Omental fat pad (tissue), 4 donors: ENCODE data around the gene GAMT. TPM values are rescaled to one million over a fixed set of nuclear protein-coding genes. Genes with fewer than 3 reads are reported as not detected.

Experiments used
- ATAC-seq: fragments of 150-250 bp; one replicate; pipeline ENCODE4 v1.9.1; 2016; ENCODE audit warnings: mild to moderate bottlenecking, moderate library complexity; ENCODE audit not compliant: low FRiP score
- DNase-seq: peaks from one replicate; pipeline ENCODE4 v3.0.0-alpha.2; 2019; ENCODE audit warnings: low spot score
- CTCF ChIP-seq, 3 donors: fragments of 450-650 bp; IDR thresholded peaks; one replicate each; pipeline ENCODE4 v1.5.1; 2016 to 2017; ENCODE audit warnings: antibody characterized with exemption in 3 of 3, mild to moderate bottlenecking in 3 of 3, moderate library complexity in 2 of 3
- total RNA-seq, 4 donors: library from RNA; depleted of rRNA; stranded (reverse); fragments of >200 nt; gene quantifications; one replicate each; pipeline ENCODE4 v1.1.0, GENCODE V29; 2016

The GAMT gene
- total RNA-seq, 4 donors from 2014 or later: 10.8 to 16.2 (median 13.7) TPM

GRCh38 chr19:1417681-1418495 lies 16.5 kb upstream of the GAMT start:
- TF ChIP-seq CTCF (IDR thresholded peaks at IDR 0.05): no peak
- DNase-seq (no peak), ATAC-seq (peak; percentile 21)

GRCh38 chr19:1417145-1417544 lies 15.8 kb upstream of the GAMT start:
- no peak for DNase-seq
- no peak for ATAC-seq
- TF ChIP-seq CTCF (IDR thresholded peaks at IDR 0.05): no peak

GRCh38 chr19:1416014-1416841 lies 14.9 kb upstream of the GAMT start:
- DNase-seq (no peak), ATAC-seq (peak; percentile 10)
- no peak for TF ChIP-seq CTCF (IDR thresholded peaks at IDR 0.05)

GRCh38 chr19:1412995-1413800 lies 11.9 kb upstream of the GAMT start:
- TF ChIP-seq CTCF (IDR thresholded peaks at IDR 0.05): no peak
- no peak for DNase-seq
- no peak for ATAC-seq

- DNase-seq: no peak
- no peak for TF ChIP-seq CTCF (IDR thresholded peaks at IDR 0.05)
- no peak for ATAC-seq
Measured at GRCh38 chr19:1412323-1412923, 11.1 kb upstream of the GAMT start.
